IMR-90 (cell line): Measurements from ENCODE around the gene PCDHGB7.
"Not testable (repeated sequence)": the region's sequence is repeated elsewhere in the genome, so short reads cannot be mapped to it uniquely, and the experiment has no call there.

ENCODE experiments used
- BHLHE40 ChIP-seq: fragments of 150-350 bp; IDR thresholded peaks from 2 replicates; pipeline ENCODE4 v1.6.1; 2016; ENCODE audit warnings: mild to moderate bottlenecking, low read depth, low read length
- CTCF ChIP-seq: conservative IDR thresholded peaks from 2 replicates; pipeline ENCODE4 v1.5.1; 2012; ENCODE audit warnings: mild to moderate bottlenecking, low read depth, low read length, improper control_type of control experiment
- MXI1 ChIP-seq: IDR thresholded peaks from 2 replicates; pipeline ENCODE4 v1.6.1; 2012; ENCODE audit warnings: low read depth, mild to moderate bottlenecking, low read length, moderate library complexity, borderline replicate concordance
- POLR2A ChIP-seq: IDR thresholded peaks from 2 replicates; pipeline ENCODE4 v1.6.1; 2012; ENCODE audit warnings: mild to moderate bottlenecking, low read depth, low read length
- RAD21 ChIP-seq: IDR thresholded peaks from 2 replicates; pipeline ENCODE4 v1.6.1; 2012; ENCODE audit warnings: low read length, improper control_type of control experiment
- RCOR1 ChIP-seq: IDR thresholded peaks from 2 replicates; pipeline ENCODE4 v1.6.1; 2012; ENCODE audit warnings: mild to moderate bottlenecking, low read length, improper control_type of control experiment; ENCODE audit not compliant: insufficient replicate concordance
- RFX5 ChIP-seq: IDR thresholded peaks from 2 replicates; pipeline ENCODE4 v1.8.0; 2012; ENCODE audit warnings: low read depth, mild to moderate bottlenecking, low read length, moderate library complexity
- SMC3 ChIP-seq: fragments of 150-350 bp; IDR thresholded peaks from 2 replicates; pipeline ENCODE4 v1.6.1; 2016; ENCODE audit warnings: low read depth, mild to moderate bottlenecking, antibody characterized with exemption, low read length, moderate library complexity
- USF2 ChIP-seq: fragments of 150-350 bp; IDR thresholded peaks from 2 replicates; pipeline ENCODE4 v1.6.1; 2017; ENCODE audit warnings: mild to moderate bottlenecking, antibody characterized with exemption, low read length, low read depth

GRCh38 chr5:141397756-141398551 lies 19.5 kb upstream of the PCDHGB7 start, which contains the start of gene PCDHGB5:
- TF ChIP-seq CTCF (peak; percentile 63), RAD21 (peak; percentile 60), SMC3 (peak; percentile 46; the same call in 1 of the 2 replicates)
- not testable (repeated sequence) for TF ChIP-seq USF2, POLR2A, RFX5, BHLHE40, MXI1, RCOR1
